Neural progenitor cell (in vitro differentiated cells): Measurements from ENCODE around the gene ATRAID. TPM values are rescaled to one million over a fixed set of nuclear protein-coding genes. Genes with fewer than 3 reads are reported as not detected.

ENCODE experiments used
- DNase-seq: peaks from one replicate; pipeline ENCODE4 v3.0.0-alpha.2; 2016; ENCODE audit warnings: low spot score
- H2AFZ ChIP-seq: fragments of 200-600 bp; sonication (generic); replicated peaks from 2 replicates; pipeline ENCODE4 v1.6.1; 2016; ENCODE audit warnings: antibody characterized with exemption
- H3F3A ChIP-seq: fragments of 200-600 bp; sonication (generic); 2 replicates; pipeline ENCODE4 v1.6.1; 2016; ENCODE audit warnings: antibody characterized with exemption, low read depth
- H3K27ac ChIP-seq: fragments of 200-600 bp; sonication (generic); 2 replicates; pipeline ENCODE4 v1.5.1; 2016; ENCODE audit warnings: mild to moderate bottlenecking
- H3K27me3 ChIP-seq: fragments of 200-600 bp; sonication (generic); 2 replicates; pipeline ENCODE4 v1.6.1; 2016; ENCODE audit warnings: mild to moderate bottlenecking, moderate library complexity
- H3K36me3 ChIP-seq: fragments of 200-600 bp; sonication (generic); 2 replicates; pipeline ENCODE4 v1.5.1; 2016
- H3K4me1 ChIP-seq: fragments of 200-600 bp; sonication (generic); 2 replicates; pipeline ENCODE4 v1.6.1; 2016; ENCODE audit warnings: mixed run types
- H3K4me2 ChIP-seq: fragments of 200-600 bp; sonication (generic); 2 replicates; pipeline ENCODE4 v1.6.1; 2016
- H3K4me3 ChIP-seq: fragments of 200-600 bp; sonication (generic); 2 replicates; pipeline ENCODE4 v1.5.1; 2016
- H3K79me2 ChIP-seq: fragments of 200-600 bp; sonication (generic); 2 replicates; pipeline ENCODE4 v1.6.1; 2016; ENCODE audit warnings: low read depth
- H3K9ac ChIP-seq: fragments of 200-600 bp; sonication (generic); 2 replicates; pipeline ENCODE4 v1.6.1; 2016
- H3K9me3 ChIP-seq: fragments of 200-600 bp; sonication (generic); 2 replicates; pipeline ENCODE4 v1.5.1; 2016; ENCODE audit warnings: low read depth
- H4K20me1 ChIP-seq: fragments of 200-600 bp; sonication (generic); 2 replicates; pipeline ENCODE4 v1.6.1; 2016; ENCODE audit warnings: low read depth
- H3K27ac Mint-ChIP-seq: 3 replicates; pipeline ENCODE4 v1.8.0; 2021; ENCODE audit warnings: mixed read lengths
- H3K27me3 Mint-ChIP-seq: 2 replicates; pipeline ENCODE4 v1.8.0; 2022; ENCODE audit warnings: low read depth, mild to moderate bottlenecking, inconsistent platforms, moderate library complexity, mixed read lengths; ENCODE audit not compliant: insufficient read depth
- H3K36me3 Mint-ChIP-seq: 3 replicates; pipeline ENCODE4 v1.8.0; 2021; ENCODE audit warnings: mixed read lengths
- H3K4me1 Mint-ChIP-seq: 3 replicates; pipeline ENCODE4 v1.8.0; 2021; ENCODE audit warnings: mixed read lengths
- H3K4me3 Mint-ChIP-seq: 3 replicates; pipeline ENCODE4 v1.8.0; 2021; ENCODE audit warnings: mild to moderate bottlenecking, moderate library complexity, mixed read lengths
- H3K9me3 Mint-ChIP-seq: 3 replicates; pipeline ENCODE4 v1.8.0; 2020; ENCODE audit warnings: mixed read lengths
- CTCF ChIP-seq: fragments of 200-600 bp; sonication (generic); IDR thresholded peaks from 2 replicates; pipeline ENCODE4 v1.5.1; 2017; ENCODE audit warnings: antibody characterized with exemption, mild to moderate bottlenecking
- EZH2 ChIP-seq: fragments of 200-600 bp; sonication (generic); IDR thresholded peaks from 2 replicates; pipeline ENCODE4 v1.6.1; 2017; ENCODE audit warnings: antibody characterized with exemption, mild to moderate bottlenecking, moderate library complexity
- EZH2phosphoT487 ChIP-seq: fragments of 200-600 bp; sonication (generic); IDR thresholded peaks from 2 replicates; pipeline ENCODE4 v1.6.1; 2017; ENCODE audit warnings: antibody characterized with exemption
- total RNA-seq: library from RNA; depleted of rRNA; stranded (reverse); fragments of >200 nt; gene quantifications from 2 replicates; pipeline ENCODE4 v1.2.3, GENCODE V29; 2015; ENCODE audit warnings: low replicate concordance

Gene ATRAID
- total RNA-seq, 1 donor from 2014 or later: 142 TPM

DNA sequence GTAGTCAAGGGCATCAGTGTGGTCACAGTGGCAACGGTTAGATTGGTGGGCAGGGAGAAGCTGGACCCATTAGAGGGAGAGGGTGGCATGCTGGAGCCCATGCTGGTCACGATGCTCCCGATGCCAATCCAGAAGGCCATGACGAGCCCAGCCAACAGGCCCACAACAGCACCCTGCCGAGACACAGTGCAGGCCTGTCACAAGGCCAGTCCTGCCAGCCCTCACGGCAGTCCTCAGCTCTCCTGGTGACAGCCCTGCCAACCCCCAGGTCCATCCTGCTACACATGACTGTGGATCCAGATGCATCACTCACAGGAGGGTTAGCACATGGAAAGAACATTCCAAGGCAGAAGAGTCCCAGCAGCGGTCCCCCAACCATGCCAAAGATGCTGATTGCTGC lies 10.2 kb upstream of the ATRAID start:
- no peaks in the 10 kb centered on the region for H3K4me1 Mint-ChIP-seq
- no peak overlapping the region for H3K4me3 ChIP-seq
- no peak overlapping the region for H2AFZ ChIP-seq
- TF ChIP-seq EZH2phosphoT487 (no peak), CTCF (no peak), EZH2 (no peak)
- no peak for DNase-seq
- no peaks in the 10 kb centered on the region for H3F3A ChIP-seq
- no peak overlapping the region for H3K27ac ChIP-seq
- H3K27me3 Mint-ChIP-seq: peaks cover 7% of the 10 kb centered on the region
- H3K79me2 ChIP-seq: peaks cover under 1% of the 10 kb centered on the region
- H3K9me3 Mint-ChIP-seq: no peaks in the 10 kb centered on the region
- no peak overlapping the region for H3K9ac ChIP-seq
- H3K36me3 Mint-ChIP-seq: peaks cover 24% of the 10 kb centered on the region
- H3K27ac Mint-ChIP-seq: no peak overlapping the region
- H3K4me3 Mint-ChIP-seq: no peak overlapping the region
- no peaks in the 10 kb centered on the region for H3K27me3 ChIP-seq
- H3K9me3 ChIP-seq: no peaks in the 10 kb centered on the region
- H4K20me1 ChIP-seq: no peaks in the 10 kb centered on the region
- H3K4me1 ChIP-seq: no peaks in the 10 kb centered on the region
- H3K4me2 ChIP-seq: no peak overlapping the region
- no peaks in the 10 kb centered on the region for H3K36me3 ChIP-seq

DNA sequence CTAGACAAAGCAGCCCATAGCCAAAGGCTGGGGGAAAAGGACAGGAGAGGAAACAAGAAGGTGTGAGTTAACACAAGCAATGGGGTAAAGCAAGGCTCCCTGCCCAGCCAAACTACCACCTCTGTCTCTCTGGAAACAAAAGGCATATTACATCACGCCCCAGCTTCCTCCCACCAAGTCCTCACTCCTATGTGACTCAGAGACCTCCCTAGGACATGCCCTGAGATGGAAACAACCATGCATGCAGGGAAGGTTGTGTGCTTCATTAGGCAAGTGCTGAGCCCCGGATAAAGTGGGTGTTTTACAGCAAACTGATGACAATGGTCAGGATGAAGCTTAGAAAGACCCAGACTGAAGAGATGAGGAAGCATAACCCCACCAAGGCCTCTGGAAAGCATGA lies 9.0 kb upstream of the ATRAID start:
- Histone ChIP-seq H3K27ac (no peak overlapping the region), H3K4me3 (no peak overlapping the region), H3F3A (no peaks in the 10 kb centered on the region), H3K4me1 (no peaks in the 10 kb centered on the region), H4K20me1 (peaks cover 6% of the 10 kb centered on the region), H3K36me3 (no peaks in the 10 kb centered on the region), H3K27me3 (no peaks in the 10 kb centered on the region), H3K79me2 (peaks cover 12% of the 10 kb centered on the region), H2AFZ (no peak overlapping the region), H3K4me2 (no peak overlapping the region), H3K9ac (no peak overlapping the region), H3K9me3 (no peaks in the 10 kb centered on the region)
- no peak for TF ChIP-seq EZH2
- TF ChIP-seq EZH2phosphoT487: no peak
- no peak for TF ChIP-seq CTCF
- Mint-ChIP-seq H3K36me3 (peaks cover 30% of the 10 kb centered on the region), H3K9me3 (no peaks in the 10 kb centered on the region), H3K27me3 (peaks cover 7% of the 10 kb centered on the region), H3K4me3 (no peak overlapping the region), H3K27ac (no peak overlapping the region), H3K4me1 (no peaks in the 10 kb centered on the region)
- no peak for DNase-seq

GRCh38 chr2:27203741-27204140 lies 8.1 kb upstream of the ATRAID start:
- no peaks in the 10 kb centered on the region for H3F3A ChIP-seq
- peaks cover 12% of the 10 kb centered on the region for H3K27me3 Mint-ChIP-seq
- TF ChIP-seq EZH2: no peak
- TF ChIP-seq EZH2phosphoT487: no peak
- no peak for TF ChIP-seq CTCF
- no peak overlapping the region for H3K9ac ChIP-seq
- peaks cover 18% of the 10 kb centered on the region for H3K79me2 ChIP-seq
- H3K9me3 Mint-ChIP-seq: no peaks in the 10 kb centered on the region
- H3K27ac Mint-ChIP-seq: no peak overlapping the region
- no peak for DNase-seq
- H3K4me2 ChIP-seq: no peak overlapping the region
- no peaks in the 10 kb centered on the region for H3K27me3 ChIP-seq
- no peak overlapping the region for H3K4me3 ChIP-seq
- no peak overlapping the region for H2AFZ ChIP-seq
- H3K36me3 ChIP-seq: no peaks in the 10 kb centered on the region
- H3K9me3 ChIP-seq: no peaks in the 10 kb centered on the region
- no peaks in the 10 kb centered on the region for H3K4me1 Mint-ChIP-seq
- H3K27ac ChIP-seq: no peak overlapping the region
- H3K36me3 Mint-ChIP-seq: peaks cover 31% of the 10 kb centered on the region
- H4K20me1 ChIP-seq: peaks cover 6% of the 10 kb centered on the region
- no peak overlapping the region for H3K4me3 Mint-ChIP-seq
- H3K4me1 ChIP-seq: peaks cover 7% of the 10 kb centered on the region
